MM.1S (cell line): Measurements from ENCODE around the gene NEIL1.
"Not testable (repeated sequence)": the region's sequence is repeated elsewhere in the genome, so short reads cannot be mapped to it uniquely, and the experiment has no call there.

Source experiments
- CTCF ChIP-seq: fragments of 300-600 bp; sonication (generic); IDR thresholded peaks from 2 replicates; pipeline ENCODE4 v1.5.1; 2016; ENCODE audit warnings: antibody characterized with exemption, low read length, mixed read lengths
- EZH2 ChIP-seq: fragments of 300-600 bp; sonication (generic); optimal IDR thresholded peaks from 2 replicates; pipeline ENCODE3; 2017; ENCODE audit warnings: low read depth, mild to moderate bottlenecking, antibody characterized with exemption, low read length, mixed read lengths

- not testable (repeated sequence) for TF ChIP-seq CTCF, EZH2
These were observed 2.5 kb downstream of the NEIL1 start for GRCh38 chr15:75349351-75349669.
